ENCODE results near the gene ANO10. TPM values are rescaled to one million over a fixed set of nuclear protein-coding genes. Genes with fewer than 3 reads are reported as not detected.

ANO10 gene
- total and polyA plus RNA-seq, 2 of the 8 experiments (the other 6 are each of a cell fraction or from before 2014, with no cell fraction given), result 38.0 to 53.2 TPM

DNA sequence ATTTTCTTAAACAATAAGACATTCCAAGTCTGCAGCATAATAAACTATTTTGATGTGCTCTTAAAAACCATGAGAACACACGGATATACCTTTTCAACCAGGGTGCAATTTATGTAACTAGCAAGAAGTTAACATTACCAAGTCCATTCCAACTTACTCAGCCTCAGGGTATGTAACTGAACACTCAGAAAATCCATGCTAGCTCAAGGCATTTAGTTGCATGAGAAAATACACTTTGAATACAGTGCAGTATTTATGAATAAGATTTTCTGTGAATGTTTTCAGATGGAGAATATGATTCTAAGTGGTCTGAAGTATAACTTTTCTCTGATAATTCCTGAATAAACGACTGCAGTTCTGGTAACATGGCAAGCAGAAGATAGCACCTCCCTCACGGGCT lies 211.2 kb downstream of the ANO10 start:
- 86% methylated on average over 3 of the region's 3 CpGs; no CpG with 5 or more reads in 1 of the 2 experiments for WGBS, 2 experiments (ENCODE audit: extremely low coverage in 1 of 2, insufficient coverage in 1 of 2, insufficient read length in 1 of 2, insufficient replicate concordance in 2 of 2, low coverage in 1 of 2, low lambda C conversion rate in 2 of 2, missing lambda C conversion rate in 1 of 2)
- Histone ChIP-seq H3K56ac (replicated peaks; ENCODE audit: insufficient read length, low read depth, low read length) (no peak overlapping the region), H3K23me2 (ENCODE audit: low read depth, low read length) (no peaks in the 10 kb centered on the region), H3K36me3 (ENCODE audit: control insufficient read depth in 2 of 4, insufficient read depth in 4 of 4, low read length in 3 of 4) (no peaks in the 10 kb centered on the region), H2AFZ (ENCODE audit: low read length) (no peak overlapping the region), H2BK15ac (ENCODE audit: low read length) (no peak overlapping the region), H3K4me3 (ENCODE audit: extremely low read depth in 1 of 4, insufficient read depth in 2 of 4, low read depth in 3 of 4, low read length in 4 of 4) (no peak overlapping the region), H4K8ac (ENCODE audit: extremely low read depth, insufficient read depth, low read length) (no peak overlapping the region), H3K4me1 (replicated peaks in 1 of 4; ENCODE audit: control insufficient read depth in 3 of 4, insufficient read depth in 4 of 4, low read length in 3 of 4) (no peaks in the 10 kb centered on the region), H3K79me2 (ENCODE audit: control insufficient read depth in 1 of 2, insufficient read depth in 2 of 2, low read length in 2 of 2) (no peaks in the 10 kb centered on the region), H3K27ac (ENCODE audit: low read depth, low read length) (no peak overlapping the region), H3K9me3 (ENCODE audit: insufficient read depth in 2 of 2, low read depth in 1 of 2, low read length in 1 of 2) (no peaks in the 10 kb centered on the region), H3K14ac (ENCODE audit: insufficient read length) (no peak overlapping the region), H3K4ac (replicated peaks; ENCODE audit: insufficient read length, low read depth, low read length) (no peak overlapping the region), H3K27me3 (replicated peaks in 1 of 4; ENCODE audit: control insufficient read depth in 3 of 4, extremely low read depth in 1 of 4, insufficient read depth in 3 of 4, low read length in 3 of 4) (no peaks in the 10 kb centered on the region), H3K4me2 (ENCODE audit: insufficient read depth in 1 of 2, low read depth in 2 of 2, low read length in 2 of 2) (no peak overlapping the region), H3K18ac (ENCODE audit: extremely low read depth, low read length) (no peak overlapping the region), H3K9ac (replicated peaks in 1 of 4; ENCODE audit: extremely low read depth in 1 of 4, low read depth in 3 of 4, low read length in 3 of 4) (no peak overlapping the region), H2BK20ac (ENCODE audit: low read length) (no peak overlapping the region), H3K79me1 (ENCODE audit: low read depth, low read length) (no peaks in the 10 kb centered on the region), H2BK5ac (ENCODE audit: low read depth, low read length) (no peak overlapping the region), H2BK12ac (ENCODE audit: low read depth, low read length) (no peak overlapping the region), H4K91ac (replicated peaks; ENCODE audit: insufficient read length, low read length) (no peak overlapping the region), H3K23ac (ENCODE audit: insufficient read length) (no peak overlapping the region), H2BK120ac (replicated peaks; ENCODE audit: low read depth, low read length) (no peak overlapping the region), H4K5ac (ENCODE audit: insufficient read length, low read depth, low read length) (no peak overlapping the region), H2AK5ac (ENCODE audit: low read depth, low read length) (no peak overlapping the region), H4K20me1 (replicated peaks in 1 of 2; ENCODE audit: control insufficient read depth in 1 of 2, insufficient read depth in 2 of 2, low read length in 2 of 2) (peaks cover 1 to 3% of the 10 kb centered on the region in 2 experiments)
- CTCF ChIA-PET (ENCODE audit: partially characterized antibody), result no interaction called here
- FAIRE-seq (no peak), DNase-seq (ENCODE audit: low read depth in 1 of 2, low spot score in 2 of 2) (no peak)
- TF ChIP-seq BACH1 (IDR thresholded peaks at IDR 0.05; ENCODE audit: low read length), result no peak
- TF ChIP-seq, protein P1, sequence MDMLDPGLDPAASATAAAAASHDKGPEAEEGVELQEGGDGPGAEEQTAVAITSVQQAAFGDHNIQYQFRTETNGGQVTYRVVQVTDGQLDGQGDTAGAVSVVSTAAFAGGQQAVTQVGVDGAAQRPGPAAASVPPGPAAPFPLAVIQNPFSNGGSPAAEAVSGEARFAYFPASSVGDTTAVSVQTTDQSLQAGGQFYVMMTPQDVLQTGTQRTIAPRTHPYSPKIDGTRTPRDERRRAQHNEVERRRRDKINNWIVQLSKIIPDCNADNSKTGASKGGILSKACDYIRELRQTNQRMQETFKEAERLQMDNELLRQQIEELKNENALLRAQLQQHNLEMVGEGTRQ (IDR thresholded peaks at IDR 0.05; ENCODE audit: low read length), result no peak
- TF ChIP-seq GABPA (IDR thresholded peaks at IDR 0.05; ENCODE audit: borderline replicate concordance, insufficient read depth, low read length), result no peak
- no peak for TF ChIP-seq TAF7 (optimal IDR thresholded peaks at IDR 0.05; ENCODE audit: borderline replicate concordance, low read depth, low read length)
- no peak for TF ChIP-seq TCF12 (IDR thresholded peaks at IDR 0.05; ENCODE audit: low read depth, low read length)
- TF ChIP-seq, protein P2, sequence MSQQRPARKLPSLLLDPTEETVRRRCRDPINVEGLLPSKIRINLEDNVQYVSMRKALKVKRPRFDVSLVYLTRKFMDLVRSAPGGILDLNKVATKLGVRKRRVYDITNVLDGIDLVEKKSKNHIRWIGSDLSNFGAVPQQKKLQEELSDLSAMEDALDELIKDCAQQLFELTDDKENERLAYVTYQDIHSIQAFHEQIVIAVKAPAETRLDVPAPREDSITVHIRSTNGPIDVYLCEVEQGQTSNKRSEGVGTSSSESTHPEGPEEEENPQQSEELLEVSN (IDR thresholded peaks at IDR 0.05), result no peak
- TF ChIP-seq EGR1 (IDR thresholded peaks at IDR 0.05; ENCODE audit: borderline replicate concordance, low read depth, low read length), result no peak
- POLR2A ChIA-PET (ENCODE audit: partially characterized antibody), result no interaction called here

Measured in H1 (cell line).